ENCODE measurements around the gene CYGB.

CYGB gene

DNA sequence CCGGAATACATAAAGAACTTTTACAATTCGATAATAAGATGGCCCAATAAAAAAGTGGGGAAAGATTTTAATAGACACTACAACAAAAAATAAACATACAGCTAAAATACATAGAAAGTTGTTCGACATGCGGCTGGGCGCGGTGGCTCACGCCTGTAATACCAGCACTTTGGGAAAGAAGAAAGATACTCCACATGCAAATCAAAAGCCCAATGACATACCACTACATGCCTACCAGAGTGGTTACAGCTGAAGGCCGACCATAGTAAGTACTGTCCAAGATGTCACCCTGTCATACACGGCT lies 11.7 kb upstream of the CYGB start:
- DNase-seq: no peak

DNA sequence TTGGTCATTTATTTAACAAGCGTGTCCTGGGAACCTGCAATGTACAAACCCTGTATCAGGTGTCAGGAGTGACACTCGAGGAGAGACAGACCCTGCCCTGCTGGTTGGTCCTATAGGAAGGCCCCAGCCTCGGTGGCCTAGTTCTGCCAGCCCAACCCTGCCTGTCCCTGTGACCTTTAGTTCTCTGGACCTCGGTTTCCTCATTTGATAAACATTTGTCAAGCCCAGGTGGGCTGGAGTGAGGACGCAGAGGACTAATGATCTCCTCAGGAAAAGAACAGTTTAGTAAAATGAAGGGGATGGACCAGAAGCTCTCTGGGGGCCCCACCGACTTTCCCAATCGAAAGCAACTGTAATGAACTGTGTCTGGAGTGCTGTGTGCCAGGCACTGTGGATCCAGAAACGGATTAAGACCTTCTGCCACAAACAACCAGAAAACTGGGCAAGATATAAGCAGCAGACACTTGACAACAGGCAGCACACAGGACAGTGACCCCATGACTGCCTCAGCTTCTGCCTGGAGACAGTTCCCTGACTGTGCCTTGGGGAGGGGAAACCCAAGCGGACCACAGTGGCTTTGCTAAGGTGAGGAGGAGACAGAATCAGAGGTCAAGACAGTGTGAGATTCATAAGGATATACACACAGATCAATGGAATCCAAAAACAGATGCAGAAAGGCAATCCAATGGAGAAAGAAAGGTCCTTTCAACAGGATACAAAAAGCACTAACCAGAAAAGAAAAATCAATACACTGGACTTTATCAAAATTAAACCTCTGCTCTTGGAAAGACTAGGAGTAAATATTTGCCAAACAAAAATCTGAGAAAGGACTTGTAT lies 11.1 kb upstream of the CYGB start:
- no peak for DNase-seq

DNA sequence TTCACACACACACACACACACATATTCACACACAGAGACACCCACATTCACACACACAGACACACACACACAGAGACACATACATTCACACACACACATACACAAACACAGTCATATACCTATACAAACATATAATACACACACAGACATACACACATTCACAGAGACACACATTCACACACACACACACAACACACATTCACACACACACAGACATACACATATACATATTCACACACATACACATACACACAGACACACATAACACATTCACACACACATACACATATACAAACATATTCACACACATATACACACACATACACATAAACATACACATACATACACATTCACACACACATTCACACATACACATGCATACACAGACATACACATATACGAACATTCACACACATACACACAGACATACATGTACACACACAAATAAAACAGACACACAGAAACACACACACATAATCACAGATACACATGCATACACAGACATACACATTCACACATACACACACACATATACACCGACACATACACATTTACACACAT lies 10.2 kb upstream of the CYGB start:
- DNase-seq: no peak

GRCh38 chr17:76547183-76547641 lies 9.7 kb upstream of the CYGB start:
- peak; percentile 76 for DNase-seq

DNA sequence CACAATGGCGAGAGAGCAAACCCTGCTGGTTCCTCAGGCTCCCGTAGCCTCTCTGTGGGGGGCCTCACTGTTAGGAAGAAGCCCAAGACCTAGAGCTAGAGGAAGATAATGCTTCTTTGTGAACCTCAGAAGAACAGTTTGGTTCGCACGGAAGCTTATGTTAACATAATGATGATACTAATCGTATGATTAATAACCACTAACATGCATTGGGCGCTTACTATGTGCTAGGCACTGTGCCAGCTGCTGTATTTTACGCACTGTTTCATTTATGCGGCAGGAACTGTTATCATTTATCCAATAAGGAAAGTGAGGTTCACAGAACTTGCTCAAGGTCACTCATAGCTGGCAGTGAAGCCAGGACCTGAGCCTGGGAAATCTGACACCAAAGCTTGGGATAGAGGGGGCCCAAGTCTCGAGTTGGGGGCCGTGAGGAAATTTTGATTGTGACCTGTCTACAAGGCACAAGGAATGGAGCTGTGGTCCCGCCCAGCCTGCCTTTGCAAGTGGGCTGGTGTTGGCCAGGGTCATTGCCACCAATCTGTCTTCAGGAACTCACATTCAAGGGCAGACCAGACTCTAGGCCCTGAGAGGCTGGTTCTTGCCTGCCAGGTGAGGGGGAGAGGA lies 9.2 kb upstream of the CYGB start:
- DNase-seq: no peak

DNA sequence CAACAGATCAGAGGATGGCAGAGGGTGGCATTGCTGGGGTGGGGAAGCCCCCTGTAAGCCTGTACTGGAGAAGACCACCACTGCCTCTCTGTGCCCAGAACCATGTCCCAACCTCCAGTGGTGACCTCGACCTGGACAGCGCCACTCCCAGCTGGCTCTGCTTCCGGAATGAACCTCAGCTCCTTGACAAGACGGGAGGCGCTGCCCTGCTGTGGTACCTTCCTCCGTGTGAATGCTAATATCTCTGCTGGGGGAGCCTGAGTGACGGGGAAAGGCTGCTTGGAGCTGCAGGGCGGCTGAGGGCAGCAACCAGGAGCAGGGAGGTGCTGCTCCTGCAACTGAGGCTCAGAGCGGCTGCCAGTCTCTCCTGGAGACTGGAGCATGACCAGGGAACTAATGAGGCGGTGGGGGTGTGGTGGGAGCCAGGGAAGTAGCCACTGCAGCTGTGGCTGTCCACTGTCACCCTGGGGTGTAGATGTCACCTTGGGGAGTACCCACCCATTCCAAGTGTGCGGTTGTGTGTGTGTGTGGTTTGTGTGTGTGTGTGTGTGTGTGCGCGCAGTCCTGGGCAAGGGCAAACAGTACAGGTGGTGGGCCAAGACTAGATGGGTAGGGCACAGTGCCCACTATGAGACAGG lies 8.5 kb upstream of the CYGB start:
- DNase-seq: no peak

GRCh38 chr17:76544546-76545365 lies 7.2 kb upstream of the CYGB start:
- DNase-seq: peak; percentile 70

- DNase-seq: peak; percentile 70
These were observed 6.5 kb upstream of the CYGB start for GRCh38 chr17:76543826-76544545.

DNA sequence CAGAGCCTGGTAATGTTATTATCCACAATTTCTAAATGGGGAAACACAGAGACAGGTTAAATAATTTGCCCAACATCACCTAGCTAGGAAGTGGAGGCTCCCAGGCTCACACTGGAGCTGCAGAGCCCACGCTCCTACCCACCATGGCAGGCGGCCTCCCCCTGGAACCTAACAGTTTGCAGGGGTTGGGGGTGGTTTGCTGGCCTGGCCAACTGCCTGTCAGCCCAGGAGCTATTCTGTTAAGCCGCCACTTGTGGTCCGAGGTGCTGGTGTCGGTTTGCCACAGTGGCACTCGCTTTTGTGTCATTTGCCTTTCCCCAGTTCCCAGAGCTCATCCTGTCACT lies 5.9 kb upstream of the CYGB start:
- no peak for DNase-seq

DNA sequence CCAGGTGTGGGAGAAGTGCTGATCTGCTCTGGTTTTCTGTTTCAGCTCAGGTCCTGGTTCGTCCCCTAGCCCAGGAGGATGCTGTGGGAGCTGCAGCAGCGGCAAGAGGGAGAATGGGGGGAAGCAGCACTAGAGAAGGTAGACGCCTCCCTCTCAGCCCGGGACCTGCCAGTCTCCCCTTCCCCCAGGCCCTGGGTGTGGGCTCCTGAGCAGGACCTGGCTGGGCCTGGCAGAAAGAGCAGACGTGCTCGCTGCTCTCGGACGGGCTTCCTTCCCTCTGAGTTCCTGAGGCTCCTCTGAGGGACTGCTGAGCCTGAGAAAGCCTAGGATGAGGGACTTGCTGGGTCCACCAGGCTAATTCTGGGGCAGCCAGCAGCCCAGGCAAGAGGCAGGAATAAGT lies 5.5 kb upstream of the CYGB start:
- no peak for DNase-seq

GRCh38 chr17:76542566-76542971 lies 5.1 kb upstream of the CYGB start:
- DNase-seq: no peak

DNA sequence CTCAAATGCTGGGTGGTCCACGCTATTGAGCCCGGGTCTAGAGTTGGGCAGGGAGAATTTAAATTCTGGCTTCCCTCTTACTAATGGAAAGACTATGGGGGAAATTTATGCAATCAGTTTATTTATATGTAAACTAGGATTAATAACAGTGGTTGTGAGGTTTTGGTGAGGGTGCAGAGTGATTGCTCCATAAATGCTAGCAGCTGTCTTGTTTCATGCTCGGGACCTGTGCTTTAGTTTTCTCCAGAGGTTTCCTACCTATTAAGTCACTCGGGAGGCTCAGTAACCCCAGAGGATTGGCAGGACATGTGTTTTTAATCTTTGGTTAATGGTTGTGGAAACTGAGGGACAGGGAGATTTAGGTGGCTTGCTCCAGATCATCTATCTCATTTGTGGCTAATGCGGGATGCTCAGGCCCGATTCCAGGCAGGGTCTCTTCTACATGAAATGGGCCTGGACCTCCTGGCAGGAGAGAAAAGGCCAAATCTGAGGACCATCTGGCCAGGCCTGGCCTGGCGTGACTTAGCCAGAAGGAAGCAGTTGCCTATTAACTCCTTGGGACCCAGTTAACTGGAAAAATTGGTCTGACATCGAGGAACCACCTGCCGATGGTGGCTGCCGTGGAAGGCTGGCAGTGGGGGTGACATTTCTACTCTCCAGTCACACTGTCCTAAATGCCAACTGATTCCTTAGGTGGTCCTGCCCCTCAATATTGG lies 4.4 kb upstream of the CYGB start:
- no peak for DNase-seq

DNA sequence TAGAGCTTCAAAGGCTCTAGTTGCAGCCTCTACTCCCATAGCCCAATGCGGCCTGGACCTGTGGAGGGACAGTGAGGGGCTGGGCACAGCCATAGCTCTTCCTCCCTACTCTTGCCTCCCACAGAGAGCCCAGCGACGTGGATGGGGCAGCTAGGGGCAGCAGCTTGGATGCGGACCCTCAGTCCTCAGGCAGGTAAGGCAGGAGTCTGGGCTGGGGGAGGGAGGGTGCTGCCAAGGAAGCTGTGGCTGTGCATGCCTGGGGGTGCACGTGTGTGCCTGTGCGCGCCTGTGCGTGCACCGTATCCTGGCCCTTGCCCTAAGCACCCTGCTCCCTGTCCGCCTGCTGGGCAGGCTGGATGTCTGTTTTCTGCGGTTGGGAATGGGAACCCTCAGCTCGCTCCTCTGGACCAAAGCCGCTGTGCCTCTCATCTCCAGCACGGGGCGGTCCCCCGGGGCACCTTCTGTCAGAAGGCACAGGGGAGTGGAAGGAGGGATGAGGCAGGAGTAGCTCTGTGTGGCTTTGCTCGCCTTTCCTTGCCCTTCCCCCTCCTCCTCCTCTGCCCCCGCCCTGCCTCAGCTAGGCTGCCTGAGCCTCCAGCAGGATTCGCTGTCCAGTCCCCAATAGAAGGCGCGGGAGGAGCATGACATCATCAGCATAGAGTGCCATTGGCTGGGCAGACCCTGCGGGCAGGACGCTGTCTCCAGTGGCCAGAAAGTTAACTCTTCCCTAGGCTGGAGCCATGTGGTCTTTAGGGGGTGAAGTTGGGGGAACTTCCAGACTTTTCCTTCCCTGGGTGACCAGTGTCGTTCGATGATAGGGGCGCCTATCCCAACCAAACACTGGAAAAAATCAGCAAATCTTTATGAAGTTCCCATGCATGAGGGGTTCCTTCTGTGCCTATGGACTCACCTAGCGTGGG lies 3.1 kb upstream of the CYGB start:
- peak; percentile 96 for DNase-seq

- DNase-seq: no peak
These were observed 2.2 kb upstream of the CYGB start, which contains the start of gene PRCD for GRCh38 chr17:76539631-76540271. Gene PRCD, plus strand, starts transcription at chr17:76540044. Its CDS starts 98 bp downstream, at chr17:76540142.

DNA sequence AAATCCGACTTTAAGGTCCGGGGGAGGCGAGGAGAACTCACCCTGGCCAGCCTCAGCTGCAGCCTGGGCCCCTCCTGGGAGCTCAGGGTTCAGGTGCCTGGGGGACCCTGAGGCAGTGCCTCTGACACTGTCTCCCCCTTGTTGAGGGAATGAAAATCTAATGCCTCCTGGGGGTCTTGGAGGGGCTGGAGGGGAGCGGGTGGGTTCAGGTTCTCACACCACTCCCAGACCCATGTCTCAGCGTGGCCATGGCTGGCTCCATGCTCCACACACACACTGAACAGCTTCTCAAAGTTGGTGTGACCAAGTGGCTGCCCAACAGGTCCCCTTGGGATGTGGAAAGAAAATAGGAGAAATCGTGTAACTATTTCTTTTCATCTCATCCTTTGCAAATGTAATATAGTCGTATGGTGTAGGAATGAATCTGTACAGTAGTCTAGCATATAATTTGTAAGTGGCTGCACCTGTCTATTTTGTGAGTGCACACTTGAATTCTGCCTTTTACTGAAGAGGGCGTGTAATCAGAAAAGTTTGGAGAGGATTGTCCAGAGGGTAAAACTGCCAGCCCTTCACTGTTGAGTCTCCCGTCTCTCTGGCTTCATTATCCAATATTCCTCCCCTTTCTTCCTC lies 1.5 kb upstream of the CYGB start:
- DNase-seq: no peak

- DNase-seq: no peak
These were observed 897 bp upstream of the CYGB start for GRCh38 chr17:76538281-76538931.

DNA sequence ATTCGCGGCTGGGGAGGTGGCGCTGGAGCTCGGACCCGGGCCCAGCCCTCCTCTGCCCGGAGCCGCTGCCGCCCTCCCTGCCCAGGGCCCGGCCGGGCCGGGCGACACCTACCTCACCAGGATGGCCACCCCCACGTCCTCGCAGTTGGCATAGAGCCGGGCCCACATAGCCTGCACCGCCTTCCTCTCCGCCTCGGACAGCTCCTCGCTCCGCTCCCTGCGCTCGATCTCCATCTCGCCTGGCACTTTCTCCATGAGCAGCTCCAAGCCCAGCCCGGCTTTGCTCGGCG lies 276 bp downstream of the CYGB start:
- DNase-seq: no peak

GRCh38 chr17:76536511-76537287 lies 810 bp downstream of the CYGB start:
- no peak for DNase-seq

Measured in midbrain (tissue), 1 donor.